Measurements from ENCODE around the gene RNF138. TPM values are rescaled to one million over a fixed set of nuclear protein-coding genes. Genes with fewer than 3 reads are reported as not detected.

The RNF138 gene
- total and polyA plus RNA-seq, 2 of the 13 experiments (the other 11 are each of a cell fraction or from before 2014, with no cell fraction given) = 14.6 to 33.6 TPM

GRCh38 chr18:32160547-32160946 lies 68.9 kb downstream of the RNF138 start:
- WGBS (ENCODE audit: low lambda C conversion rate) = 16% methylated on average over 2 of the region's 2 CpGs
- in situ Hi-C loops (cut with HindIII; ENCODE audit: extremely low pct_ligation_motif_present, low pct_unique_long_range_greater_than_20kb) = loop anchor here (5.0 kb wide), 1 partner anchor 392 kb away; no protein-coding TSS in a partner anchor
- H3K79me2 ChIP-seq (ENCODE audit: insufficient read depth, low read length) = no peaks in the 10 kb centered on the region
- H3K27me3 ChIP-seq (ENCODE audit: control insufficient read depth in 1 of 2, insufficient read depth in 2 of 2, low read length in 2 of 2) = peaks cover 1 to 3% of the 10 kb centered on the region in 2 experiments; a peak in 2 of 5 replicates
- ChIA-PET POLR2A (no interaction called here), CTCF (ENCODE audit: low intra/inter-chr PET ratio, low total read pairs) (no interaction called here)
- no peak overlapping the region for H2AFZ ChIP-seq (ENCODE audit: low read length)
- DNase-seq (ENCODE audit: low spot score) (peak; percentile 10), FAIRE-seq (no peak), ATAC-seq (peak; percentile 34; the same call in 2 of the 3 replicates)
- no TSS peak for BruUV-seq (replicated peaks)
- 0 out of 2 replicates have a peak, but pooled peaks have one; percentile 25 for TF ChIP-seq JUND (CRISPR knock-in tag; IDR thresholded peaks at IDR 0.05)
- TF ChIP-seq ZNF646 (CRISPR knock-in tag; IDR thresholded peaks at IDR 0.05) = no peak
- TF ChIP-seq ZC3H4 (CRISPR knock-in tag; IDR thresholded peaks at IDR 0.05; ENCODE audit: borderline replicate concordance) = no peak
- no peak for TF ChIP-seq TEF (CRISPR knock-in tag; IDR thresholded peaks at IDR 0.05)
- TF ChIP-seq FOSL2 (CRISPR knock-in tag; IDR thresholded peaks at IDR 0.05) = peak; percentile 69
- no peak for TF ChIP-seq ZNF569 (CRISPR knock-in tag; IDR thresholded peaks at IDR 0.05; ENCODE audit: borderline replicate concordance)
- H3K4me1 ChIP-seq (ENCODE audit: insufficient read depth, low read length) = peaks cover 6% of the 10 kb centered on the region; the same call in 1 of the 2 replicates
- no peak overlapping the region for H3K9ac ChIP-seq (ENCODE audit: insufficient read depth, low read depth, low read length)
- H3K36me3 ChIP-seq (replicated peaks in 1 of 2; ENCODE audit: control insufficient read depth in 1 of 2, insufficient read depth in 2 of 2, low read length in 2 of 2) = no peaks in the 10 kb centered on the region
- no peaks in the 10 kb centered on the region for H4K20me1 ChIP-seq (ENCODE audit: insufficient read depth, low read length)
- intact Hi-C loops (cut with micrococcal nuclease; ENCODE audit: unreplicated experiment) = no loop called here
- no peak overlapping the region for H3K4me2 ChIP-seq (ENCODE audit: low read depth, low read length)
- no peak overlapping the region for H3K27ac ChIP-seq (ENCODE audit: extremely low read length, insufficient read depth, low read length)
- H3K9me3 ChIP-seq (ENCODE audit: low read length) = no peaks in the 10 kb centered on the region
- no peak overlapping the region for H3K4me3 ChIP-seq (replicated peaks in 1 of 3; ENCODE audit: insufficient read depth in 1 of 3, low read depth in 2 of 3, low read length in 3 of 3)
